ENCODE results near the gene UST. TPM values are rescaled to one million over a fixed set of nuclear protein-coding genes. Genes with fewer than 3 reads are reported as not detected.

Gene UST
- total and polyA plus RNA-seq, 2 of the 8 experiments (the other 6 are each of a cell fraction or from before 2014, with no cell fraction given): 13.5 to 34.5 TPM

GRCh38 chr6:149057464-149057840 is 310.6 kb downstream of the UST start:
- no peak for DNase-seq (ENCODE audit: low read depth in 1 of 2, low spot score in 2 of 2)
- Histone ChIP-seq H3K4me2 (ENCODE audit: insufficient read depth in 1 of 2, low read depth in 2 of 2, low read length in 2 of 2) (no peak overlapping the region), H4K91ac (replicated peaks; ENCODE audit: insufficient read length, low read length) (no peak overlapping the region), H4K8ac (ENCODE audit: extremely low read depth, insufficient read depth, low read length) (no peak overlapping the region), H3K18ac (ENCODE audit: extremely low read depth, low read length) (no peak overlapping the region), H2BK12ac (ENCODE audit: low read depth, low read length) (no peak overlapping the region), H3K23me2 (ENCODE audit: low read depth, low read length) (no peaks in the 10 kb centered on the region; the same call in 1 of the 2 replicates), H3K4me3 (ENCODE audit: extremely low read depth in 1 of 4, insufficient read depth in 2 of 4, low read depth in 3 of 4, low read length in 4 of 4) (no peak overlapping the region), H3K79me2 (ENCODE audit: control insufficient read depth in 1 of 2, insufficient read depth in 2 of 2, low read length in 2 of 2) (no peaks in the 10 kb centered on the region), H3K9me3 (ENCODE audit: insufficient read depth in 2 of 2, low read depth in 1 of 2, low read length in 1 of 2) (no peaks in the 10 kb centered on the region), H2BK120ac (replicated peaks; ENCODE audit: low read depth, low read length) (no peak overlapping the region), H3K27ac (ENCODE audit: low read depth, low read length) (no peak overlapping the region), H3K36me3 (ENCODE audit: control insufficient read depth in 2 of 4, insufficient read depth in 4 of 4, low read length in 3 of 4) (no peaks in the 10 kb centered on the region), H3K56ac (replicated peaks; ENCODE audit: insufficient read length, low read depth, low read length) (no peak overlapping the region), H3K14ac (ENCODE audit: insufficient read length) (no peak overlapping the region), H4K20me1 (replicated peaks in 1 of 2; ENCODE audit: control insufficient read depth in 1 of 2, insufficient read depth in 2 of 2, low read length in 2 of 2) (no peaks in the 10 kb centered on the region), H3K79me1 (ENCODE audit: low read depth, low read length) (no peaks in the 10 kb centered on the region), H2BK15ac (ENCODE audit: low read length) (no peak overlapping the region), H3K4me1 (replicated peaks in 1 of 4; ENCODE audit: control insufficient read depth in 3 of 4, insufficient read depth in 4 of 4, low read length in 3 of 4) (peaks cover 0 to 2% (median 0%) of the 10 kb centered on the region in 4 experiments; a peak in 1 of 7 replicates), H4K5ac (ENCODE audit: insufficient read length, low read depth, low read length) (no peak overlapping the region), H3K4ac (replicated peaks; ENCODE audit: insufficient read length, low read depth, low read length) (no peak overlapping the region), H3K9ac (replicated peaks in 1 of 4; ENCODE audit: extremely low read depth in 1 of 4, low read depth in 3 of 4, low read length in 3 of 4) (no peak overlapping the region), H2AFZ (ENCODE audit: low read length) (no peak overlapping the region), H3K23ac (ENCODE audit: insufficient read length) (no peak overlapping the region), H2BK5ac (ENCODE audit: low read depth, low read length) (no peak overlapping the region), H3K27me3 (replicated peaks in 1 of 4; ENCODE audit: control insufficient read depth in 3 of 4, extremely low read depth in 1 of 4, insufficient read depth in 3 of 4, low read length in 3 of 4) (no peaks in the 10 kb centered on the region), H2BK20ac (ENCODE audit: low read length) (no peak overlapping the region), H2AK5ac (ENCODE audit: low read depth, low read length) (no peak overlapping the region)
- ChIA-PET POLR2A (ENCODE audit: partially characterized antibody) (interaction anchor here (0.7 kb wide), 1 partner anchor 375 kb away, joined by 3 read pairs; no protein-coding TSS in a partner anchor), CTCF (ENCODE audit: partially characterized antibody) (interaction anchor here (1.5 kb wide), 1 partner anchor 280 kb away, joined by 3 read pairs; no protein-coding TSS in a partner anchor)
- WGBS, 2 experiments (ENCODE audit: extremely low coverage in 1 of 2, insufficient coverage in 1 of 2, insufficient read length in 1 of 2, insufficient replicate concordance in 2 of 2, low coverage in 1 of 2, low lambda C conversion rate in 2 of 2, missing lambda C conversion rate in 1 of 2): 88% methylated on average over 1 of the region's 1 CpG; no CpG with 5 or more reads in 1 of the 2 experiments
- TF ChIP-seq SIX5 (IDR thresholded peaks at IDR 0.05; ENCODE audit: low read depth, low read length): no peak
- no peak for TF ChIP-seq JUND (IDR thresholded peaks at IDR 0.05; ENCODE audit: low read length)
- TF ChIP-seq PHF8 (conservative IDR thresholded peaks at IDR 0.05; ENCODE audit: low read depth, low read length): no peak
- TF ChIP-seq SAP30 (IDR thresholded peaks at IDR 0.05; ENCODE audit: insufficient read depth, insufficient replicate concordance, low read length): no peak
- no peak for FAIRE-seq

Measured in H1 (cell line).